GM12864 (cell line): ENCODE results near the gene UBL3.

Experiments
- DNase-seq: peaks from one replicate; pipeline ENCODE4 v3.0.0-alpha.2; 2011; ENCODE audit warnings: low read depth
- H3K4me3 ChIP-seq: 2 replicates; pipeline ENCODE4 v1.5.1; 2011; ENCODE audit warnings: mild to moderate bottlenecking, low read depth, low read length, control low read depth
- CTCF ChIP-seq: IDR thresholded peaks from 2 replicates; pipeline ENCODE4 v1.5.1; 2011; ENCODE audit warnings: low read depth, mild to moderate bottlenecking, moderate library complexity, low read length, control low read depth, inconsistent platforms; ENCODE audit errors: missing control alignments

UBL3 gene

GRCh38 chr13:29799041-29799440 lies 51.4 kb downstream of the UBL3 start:
- no peak overlapping the region for H3K4me3 ChIP-seq
- TF ChIP-seq CTCF, result no peak
- DNase-seq, result no peak

- TF ChIP-seq CTCF, result no peak
- no peak overlapping the region for H3K4me3 ChIP-seq
- no peak for DNase-seq
Measured at GRCh38 chr13:29791997-29792780, 58.2 kb downstream of the UBL3 start.

- H3K4me3 ChIP-seq, result no peak overlapping the region
- no peak for TF ChIP-seq CTCF
- no peak for DNase-seq
Measured at GRCh38 chr13:29791508-29791907, 58.9 kb downstream of the UBL3 start.

GRCh38 chr13:29786698-29787097 lies 63.7 kb downstream of the UBL3 start:
- no peak for DNase-seq
- no peak for TF ChIP-seq CTCF
- no peak overlapping the region for H3K4me3 ChIP-seq

GRCh38 chr13:29785978-29786377 lies 64.4 kb downstream of the UBL3 start:
- no peak for TF ChIP-seq CTCF
- DNase-seq, result no peak
- H3K4me3 ChIP-seq, result no peak overlapping the region

- no peak for TF ChIP-seq CTCF
- no peak overlapping the region for H3K4me3 ChIP-seq
- DNase-seq, result no peak
Measured at GRCh38 chr13:29782798-29783197, 67.6 kb downstream of the UBL3 start.

- TF ChIP-seq CTCF, result no peak
- DNase-seq, result no peak
- no peak overlapping the region for H3K4me3 ChIP-seq
Measured at GRCh38 chr13:29774830-29775229, 75.6 kb downstream of the UBL3 start.
